GM23248 (cell line): ENCODE data around the gene OR5B3. TPM values are rescaled to one million over a fixed set of nuclear protein-coding genes. Genes with fewer than 3 reads are reported as not detected.

Source experiments
- DNase-seq: peaks from one replicate; pipeline ENCODE4 v3.0.0-alpha.2; 2015
- H2AFZ ChIP-seq: fragments of 200-600 bp; sonication (generic); 2 replicates; pipeline ENCODE4 v1.6.1; 2016; ENCODE audit warnings: antibody characterized with exemption
- H3F3A ChIP-seq: fragments of 200-600 bp; sonication (generic); 2 replicates; pipeline ENCODE4 v1.6.1; 2016; ENCODE audit warnings: mild to moderate bottlenecking, antibody characterized with exemption, mixed run types; ENCODE audit not compliant: insufficient read depth
- H3K27ac ChIP-seq: fragments of 200-600 bp; sonication (generic); 2 replicates; pipeline ENCODE4 v1.5.1; 2016; ENCODE audit warnings: mild to moderate bottlenecking
- H3K27me3 ChIP-seq: fragments of 200-600 bp; sonication (generic); replicated peaks from 2 replicates; pipeline ENCODE4 v1.6.1; 2016; ENCODE audit warnings: mild to moderate bottlenecking; ENCODE audit not compliant: insufficient read depth
- H3K36me3 ChIP-seq: fragments of 200-600 bp; sonication (generic); 2 replicates; pipeline ENCODE4 v1.6.1; 2016; ENCODE audit warnings: low read depth, mild to moderate bottlenecking
- H3K4me1 ChIP-seq: fragments of 200-600 bp; sonication (generic); 2 replicates; pipeline ENCODE4 v1.6.1; 2016; ENCODE audit warnings: mild to moderate bottlenecking; ENCODE audit not compliant: insufficient read depth
- H3K4me2 ChIP-seq: fragments of 200-600 bp; sonication (generic); one replicate; pipeline ENCODE4 v1.6.1; 2016; ENCODE audit warnings: mild to moderate bottlenecking; ENCODE audit not compliant: unreplicated experiment
- H3K4me3 ChIP-seq: fragments of 200-600 bp; sonication (generic); 2 replicates; pipeline ENCODE4 v1.5.1; 2016; ENCODE audit warnings: mild to moderate bottlenecking
- H3K79me2 ChIP-seq: fragments of 200-600 bp; sonication (generic); 2 replicates; pipeline ENCODE4 v1.6.1; 2016; ENCODE audit warnings: mild to moderate bottlenecking; ENCODE audit not compliant: insufficient read depth
- H3K9ac ChIP-seq: fragments of 200-600 bp; sonication (generic); 2 replicates; pipeline ENCODE4 v1.6.1; 2016; ENCODE audit warnings: mild to moderate bottlenecking
- H3K9me2 ChIP-seq: fragments of 200-600 bp; sonication (generic); 2 replicates; pipeline ENCODE4 v1.6.1; 2016; ENCODE audit warnings: mixed run types, mild to moderate bottlenecking, moderate library complexity; ENCODE audit not compliant: insufficient read depth
- H3K9me3 ChIP-seq: fragments of 200-600 bp; sonication (generic); one replicate; pipeline ENCODE4 v1.6.1; 2017; ENCODE audit warnings: low read depth
- H4K20me1 ChIP-seq: fragments of 200-600 bp; sonication (generic); 2 replicates; pipeline ENCODE4 v1.6.0; 2016; ENCODE audit not compliant: insufficient read depth
- EZH2 ChIP-seq: fragments of 200-600 bp; sonication (generic); IDR thresholded peaks from 2 replicates; pipeline ENCODE4 v1.6.1; 2018; ENCODE audit warnings: antibody characterized with exemption, mild to moderate bottlenecking; ENCODE audit not compliant: insufficient read depth, poor library complexity, severe bottlenecking
- EZH2phosphoT487 ChIP-seq: fragments of 200-600 bp; sonication (generic); IDR thresholded peaks from 2 replicates; pipeline ENCODE4 v1.6.1; 2018; ENCODE audit warnings: antibody characterized with exemption, moderate library complexity, mild to moderate bottlenecking, low read depth; ENCODE audit not compliant: insufficient read depth
- WGBS, 2 experiments: methylation state at CpG; one replicate each; pipeline ENCODE4 v1.1.6; 2015 to 2017; ENCODE audit warnings: low lambda C conversion rate in 2 of 2, low coverage in 1 of 2; ENCODE audit errors: missing lambda C conversion rate in 2 of 2; 5-methylcytosine and 5-hydroxymethylcytosine counted together
- in situ Hi-C: fragments of 300-500 bp; cut with MboI; formaldehyde crosslinking; loops from 2 replicates; pipeline ENCODE4 v1.15.0; 2020
- polyA plus RNA-seq: library from polyadenylated mRNA; unstranded; fragments of >200 nt; fragmentation: Nextera tagmentation; extraction: Ambion mirVana; gene quantifications from 2 replicates; pipeline ENCODE4 v1.2.1, GENCODE V29; 2016
- total RNA-seq: library from RNA; depleted of rRNA; stranded (reverse); fragments of >200 nt; shearing (Covaris generic); gene quantifications from 2 replicates; pipeline ENCODE4 v1.2.3, GENCODE V29; 2014; rRNA removed

The OR5B3 gene
- total RNA-seq (not detected in 2 replicates), polyA plus RNA-seq (not detected in 2 replicates)

GRCh38 chr11:58406774-58407173 lies at the start of gene OR5B3:
TSS of gene OR5B3 (minus strand) at chr11:58406874. CDS start at chr11:58403409, 3,465 bp downstream.
- H3K27me3 ChIP-seq: no peaks in the 10 kb centered on the region
- peaks cover 5% of the 10 kb centered on the region for H3K9me3 ChIP-seq
- no peaks in the 10 kb centered on the region for H3F3A ChIP-seq
- H2AFZ ChIP-seq: no peak within 1 kb of the TSS
- H3K4me2 ChIP-seq: no peak within 1 kb of the TSS
- H3K4me1 ChIP-seq: no peaks in the 10 kb centered on the region
- DNase-seq: no peak
- WGBS, 2 experiments: 7 to 9% methylated on average over 1 of the region's 1 CpG
- TF ChIP-seq EZH2phosphoT487: no peak
- no peak for TF ChIP-seq EZH2
- no peaks in the 10 kb centered on the region for H3K9me2 ChIP-seq
- no peaks in the 10 kb centered on the region for H3K36me3 ChIP-seq
- H3K27ac ChIP-seq: no peak within 1 kb of the TSS
- no peak within 1 kb of the TSS for H3K9ac ChIP-seq
- no peaks in the 10 kb centered on the region for H3K79me2 ChIP-seq
- no peak within 1 kb of the TSS for H3K4me3 ChIP-seq
- no peaks in the 10 kb centered on the region for H4K20me1 ChIP-seq
- in situ Hi-C loops: no loop called here

- Histone ChIP-seq H4K20me1 (no peaks in the 10 kb centered on the region), H3K4me2 (no peak overlapping the region), H3K4me1 (no peaks in the 10 kb centered on the region), H3K9ac (no peak overlapping the region), H3K36me3 (no peaks in the 10 kb centered on the region), H3K9me3 (no peaks in the 10 kb centered on the region), H3F3A (no peaks in the 10 kb centered on the region), H3K9me2 (no peaks in the 10 kb centered on the region), H3K27me3 (no peaks in the 10 kb centered on the region), H3K4me3 (no peak overlapping the region), H2AFZ (peak overlapping the region; percentile 6; the same call in 1 of the 2 replicates), H3K79me2 (no peaks in the 10 kb centered on the region), H3K27ac (no peak overlapping the region)
- 10 to 13% methylated on average over 3 of the region's 3 CpGs for WGBS, 2 experiments
- no peak for DNase-seq
- TF ChIP-seq EZH2 (no peak), EZH2phosphoT487 (no peak)
- in situ Hi-C loops: no loop called here
Observed at GRCh38 chr11:58451585-58451984, 44.9 kb upstream of the OR5B3 start.

- WGBS, 2 experiments: 39 to 42% methylated on average over 6 of the region's 6 CpGs
- Histone ChIP-seq H3K9me3 (no peaks in the 10 kb centered on the region), H3K27ac (no peak overlapping the region), H3K27me3 (no peaks in the 10 kb centered on the region), H3K9me2 (0 out of 2 replicates have a peak, but pooled peaks cover 3% of the 10 kb centered on the region), H4K20me1 (no peaks in the 10 kb centered on the region), H3F3A (no peaks in the 10 kb centered on the region), H2AFZ (no peak overlapping the region), H3K4me2 (no peak overlapping the region), H3K9ac (no peak overlapping the region), H3K36me3 (no peaks in the 10 kb centered on the region), H3K79me2 (no peaks in the 10 kb centered on the region), H3K4me3 (no peak overlapping the region), H3K4me1 (no peaks in the 10 kb centered on the region)
- in situ Hi-C loops: no loop called here
- no peak for DNase-seq
- TF ChIP-seq EZH2 (no peak), EZH2phosphoT487 (no peak)
Observed at GRCh38 chr11:58446294-58446693, 39.6 kb upstream of the OR5B3 start.

- Histone ChIP-seq H3K36me3 (no peaks in the 10 kb centered on the region), H3K79me2 (no peaks in the 10 kb centered on the region), H3K4me2 (no peak overlapping the region), H3K9me3 (no peaks in the 10 kb centered on the region), H3K9ac (no peak overlapping the region), H2AFZ (no peak overlapping the region), H3K27me3 (no peaks in the 10 kb centered on the region), H4K20me1 (no peaks in the 10 kb centered on the region), H3K4me3 (no peak overlapping the region), H3K4me1 (no peaks in the 10 kb centered on the region), H3K9me2 (0 out of 2 replicates have a peak, but pooled peaks cover 3% of the 10 kb centered on the region), H3K27ac (no peak overlapping the region), H3F3A (no peaks in the 10 kb centered on the region)
- in situ Hi-C loops: no loop called here
- WGBS, 2 experiments: 51 to 52% methylated on average over 2 of the region's 2 CpGs
- no peak for TF ChIP-seq EZH2
- no peak for TF ChIP-seq EZH2phosphoT487
- no peak for DNase-seq
Observed at GRCh38 chr11:58444300-58444699, 37.6 kb upstream of the OR5B3 start.
